Measurements from ENCODE around the gene DCBLD2.

The DCBLD2 gene, protein sequence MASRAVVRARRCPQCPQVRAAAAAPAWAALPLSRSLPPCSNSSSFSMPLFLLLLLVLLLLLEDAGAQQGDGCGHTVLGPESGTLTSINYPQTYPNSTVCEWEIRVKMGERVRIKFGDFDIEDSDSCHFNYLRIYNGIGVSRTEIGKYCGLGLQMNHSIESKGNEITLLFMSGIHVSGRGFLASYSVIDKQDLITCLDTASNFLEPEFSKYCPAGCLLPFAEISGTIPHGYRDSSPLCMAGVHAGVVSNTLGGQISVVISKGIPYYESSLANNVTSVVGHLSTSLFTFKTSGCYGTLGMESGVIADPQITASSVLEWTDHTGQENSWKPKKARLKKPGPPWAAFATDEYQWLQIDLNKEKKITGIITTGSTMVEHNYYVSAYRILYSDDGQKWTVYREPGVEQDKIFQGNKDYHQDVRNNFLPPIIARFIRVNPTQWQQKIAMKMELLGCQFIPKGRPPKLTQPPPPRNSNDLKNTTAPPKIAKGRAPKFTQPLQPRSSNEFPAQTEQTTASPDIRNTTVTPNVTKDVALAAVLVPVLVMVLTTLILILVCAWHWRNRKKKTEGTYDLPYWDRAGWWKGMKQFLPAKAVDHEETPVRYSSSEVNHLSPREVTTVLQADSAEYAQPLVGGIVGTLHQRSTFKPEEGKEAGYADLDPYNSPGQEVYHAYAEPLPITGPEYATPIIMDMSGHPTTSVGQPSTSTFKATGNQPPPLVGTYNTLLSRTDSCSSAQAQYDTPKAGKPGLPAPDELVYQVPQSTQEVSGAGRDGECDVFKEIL

DNA sequence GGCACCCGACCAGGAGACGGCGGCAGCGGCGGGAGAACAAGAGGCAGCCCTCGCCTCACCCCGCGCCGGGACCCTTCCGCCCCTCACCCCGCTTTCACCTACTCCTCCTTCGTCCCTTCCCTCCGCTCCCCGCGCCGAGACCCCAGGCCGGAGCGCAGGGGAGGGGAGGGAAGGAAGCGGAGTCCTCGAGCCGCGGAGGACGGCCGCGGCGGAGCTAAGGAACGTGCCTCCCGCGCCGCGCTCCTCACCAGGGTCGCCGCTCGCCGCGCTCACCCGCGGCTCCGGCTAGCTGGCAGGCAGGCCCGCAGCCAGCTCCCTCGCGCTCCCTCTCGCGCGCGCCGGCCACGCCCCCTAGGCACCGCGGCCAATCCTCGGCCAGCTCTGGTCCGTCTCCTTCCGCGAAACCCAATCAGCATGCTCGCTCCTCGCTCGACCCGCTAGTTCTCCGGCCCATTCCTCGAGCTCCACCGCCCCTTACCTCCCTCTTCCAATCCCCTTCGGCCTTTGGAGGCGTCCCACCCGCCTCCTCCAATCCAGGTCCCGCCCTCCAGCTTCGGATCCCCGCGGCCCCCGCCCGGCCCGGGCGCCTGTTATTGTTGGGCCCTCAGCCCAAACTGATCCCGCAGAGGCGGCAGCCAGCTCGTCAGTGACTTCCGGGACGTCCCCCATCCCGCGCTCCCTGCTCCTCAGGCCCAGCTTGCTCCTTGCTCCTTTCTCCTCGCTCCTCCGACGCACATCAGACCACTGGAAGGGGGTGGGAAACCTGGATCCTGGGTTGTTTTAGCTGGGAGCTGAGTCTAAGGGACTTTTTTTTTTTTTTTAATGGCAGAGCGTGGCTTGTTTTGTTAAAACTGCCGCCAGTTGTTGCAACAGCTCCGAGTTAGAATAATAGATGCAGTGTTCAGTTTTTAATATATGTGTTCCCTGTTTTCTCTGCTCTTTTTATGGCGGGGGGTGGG is at the start of gene DCBLD2:
DCBLD2 (minus strand) TSS at position 304 of the 959 bp plus-strand sequence. CDS start 369 bp downstream, outside the sequence.
- Mint-ChIP-seq H3K9me3 (no peaks in the 10 kb centered on the region), H3K4me1 (ENCODE audit: low read depth) (peaks cover 14% of the 10 kb centered on the region), H3K27me3 (peaks cover 19% of the 10 kb centered on the region), H3K27ac (peak within 1 kb of the TSS; percentile 89), H3K36me3 (ENCODE audit: low read depth) (peaks cover 14% of the 10 kb centered on the region), H3K4me3 (peak within 1 kb of the TSS; percentile 85)
- intact Hi-C loops (cut with micrococcal nuclease) = loop anchor here (1.0 to 5.0 kb wide), 3 partner anchors 309 to 1139 kb away; partner anchors contain the start of genes ARL6, CLDND1 and CPOX

DNA sequence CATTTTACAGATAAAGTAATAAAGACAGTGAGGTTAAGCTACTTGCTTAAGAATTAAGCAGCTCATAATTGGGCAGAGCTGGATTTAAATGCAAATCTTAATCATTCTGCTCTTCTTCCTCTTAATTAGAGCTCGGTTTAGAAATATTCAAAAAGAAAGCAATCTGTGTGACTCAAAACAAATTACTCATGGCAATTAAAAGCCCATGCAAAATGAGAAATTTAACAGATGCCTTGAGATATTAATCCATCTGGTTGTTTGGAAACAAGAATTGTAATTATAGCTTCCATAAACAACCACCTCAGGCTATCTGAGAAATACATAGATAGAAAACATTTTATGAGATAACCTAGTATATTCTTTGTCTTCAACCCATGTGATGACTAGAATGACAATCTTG is 44.2 kb upstream of the DCBLD2 start:
- Mint-ChIP-seq H3K36me3 (ENCODE audit: low read depth) (no peaks in the 10 kb centered on the region), H3K27ac (no peak overlapping the region), H3K27me3 (no peaks in the 10 kb centered on the region), H3K4me3 (no peak overlapping the region), H3K4me1 (ENCODE audit: low read depth) (no peaks in the 10 kb centered on the region), H3K9me3 (no peaks in the 10 kb centered on the region)
- intact Hi-C loops (cut with micrococcal nuclease) = no loop called here

DNA sequence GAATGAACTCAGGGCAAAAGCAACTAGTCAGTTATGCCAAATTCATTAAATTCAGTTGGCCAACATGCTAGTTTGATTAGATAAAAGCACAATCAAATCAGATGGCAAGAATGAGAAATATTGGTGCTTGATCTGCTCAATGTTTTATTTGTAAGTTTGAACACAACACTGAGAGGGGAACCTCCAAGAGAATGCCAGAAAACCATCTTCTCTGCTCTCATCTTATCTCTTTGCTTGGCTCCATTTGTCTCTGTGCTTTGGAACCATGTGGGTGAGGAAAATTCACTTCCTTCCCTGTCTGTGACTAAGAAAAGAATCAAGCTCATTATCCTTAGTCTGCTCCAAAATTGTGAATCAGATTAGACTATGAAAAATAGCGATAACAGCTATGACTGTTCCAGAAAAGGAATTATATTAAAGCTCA is 43.6 kb upstream of the DCBLD2 start:
- Mint-ChIP-seq H3K9me3 (no peaks in the 10 kb centered on the region), H3K27ac (no peak overlapping the region), H3K4me3 (no peak overlapping the region), H3K27me3 (no peaks in the 10 kb centered on the region), H3K36me3 (ENCODE audit: low read depth) (no peaks in the 10 kb centered on the region), H3K4me1 (ENCODE audit: low read depth) (no peaks in the 10 kb centered on the region)
- intact Hi-C loops (cut with micrococcal nuclease) = no loop called here

DNA sequence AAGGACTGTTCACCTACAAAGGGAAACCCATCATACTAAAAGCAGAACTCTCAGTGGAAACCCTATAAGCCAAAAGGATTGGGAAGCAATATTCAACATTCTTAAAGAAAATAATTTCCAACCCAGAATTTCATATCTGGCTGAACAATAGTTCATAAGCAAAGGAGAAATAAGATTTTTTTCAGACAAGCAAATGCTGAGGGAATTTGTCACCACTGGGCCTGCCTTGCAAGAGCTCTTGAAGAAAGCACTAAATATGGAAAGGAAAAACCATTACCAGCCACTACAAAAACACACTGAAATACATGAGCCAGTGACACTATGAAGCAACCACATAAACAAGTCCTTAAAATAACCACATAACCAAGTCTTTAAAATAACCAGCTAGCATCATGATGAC is 28.9 kb upstream of the DCBLD2 start:
- Mint-ChIP-seq H3K4me3 (no peak overlapping the region), H3K9me3 (peaks cover 20% of the 10 kb centered on the region), H3K27me3 (no peaks in the 10 kb centered on the region), H3K27ac (no peak overlapping the region), H3K36me3 (ENCODE audit: low read depth) (no peaks in the 10 kb centered on the region), H3K4me1 (ENCODE audit: low read depth) (no peaks in the 10 kb centered on the region)
- intact Hi-C loops (cut with micrococcal nuclease) = no loop called here

DNA sequence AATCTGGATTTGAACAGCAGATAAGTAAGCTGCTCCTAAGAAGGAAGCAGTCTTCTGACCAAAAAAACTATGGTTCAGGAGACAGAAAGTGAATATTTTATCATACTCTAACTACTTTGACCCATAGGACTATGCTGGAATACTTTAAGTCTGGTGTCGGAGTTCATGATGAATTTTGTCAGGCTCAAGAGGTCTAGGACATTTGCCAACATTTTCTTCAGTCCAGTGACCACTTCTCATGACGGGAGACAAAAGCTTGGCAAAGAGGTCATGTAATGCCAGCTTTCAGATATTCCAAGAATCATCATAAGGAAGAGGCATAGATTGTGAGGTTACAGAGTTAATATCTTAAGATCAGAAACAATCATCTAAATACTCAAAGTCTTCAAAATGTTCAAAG is 20.5 kb upstream of the DCBLD2 start:
- Mint-ChIP-seq H3K4me1 (ENCODE audit: low read depth) (no peaks in the 10 kb centered on the region), H3K4me3 (no peak overlapping the region), H3K9me3 (no peaks in the 10 kb centered on the region), H3K27me3 (peaks cover 5% of the 10 kb centered on the region), H3K36me3 (ENCODE audit: low read depth) (no peaks in the 10 kb centered on the region), H3K27ac (no peak overlapping the region)
- intact Hi-C loops (cut with micrococcal nuclease) = no loop called here

DNA sequence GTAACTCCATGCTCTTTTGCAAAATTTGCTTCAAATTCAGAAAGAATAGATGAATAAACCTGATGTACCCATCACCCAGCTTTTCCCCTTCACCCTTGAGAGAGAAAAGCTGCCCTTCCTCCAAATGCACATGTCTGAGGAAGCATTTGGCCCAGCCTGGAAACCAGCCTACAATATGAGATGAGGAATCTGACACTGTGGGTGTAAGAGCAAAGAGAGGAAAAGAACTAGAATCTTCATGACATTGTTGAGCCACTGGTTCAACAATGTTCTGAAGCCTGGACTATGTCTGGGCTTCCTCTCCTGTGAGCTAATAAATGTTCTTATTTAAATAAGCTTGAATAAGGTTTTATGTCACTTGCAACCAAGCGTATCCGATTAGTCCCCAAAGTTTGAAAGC is 18.7 kb upstream of the DCBLD2 start:
- intact Hi-C loops (cut with micrococcal nuclease) = no loop called here
- peaks cover 7% of the 10 kb centered on the region for H3K27me3 Mint-ChIP-seq
- no peak overlapping the region for H3K27ac Mint-ChIP-seq
- no peaks in the 10 kb centered on the region for H3K4me1 Mint-ChIP-seq (ENCODE audit: low read depth)
- no peaks in the 10 kb centered on the region for H3K9me3 Mint-ChIP-seq
- no peaks in the 10 kb centered on the region for H3K36me3 Mint-ChIP-seq (ENCODE audit: low read depth)
- no peak overlapping the region for H3K4me3 Mint-ChIP-seq

DNA sequence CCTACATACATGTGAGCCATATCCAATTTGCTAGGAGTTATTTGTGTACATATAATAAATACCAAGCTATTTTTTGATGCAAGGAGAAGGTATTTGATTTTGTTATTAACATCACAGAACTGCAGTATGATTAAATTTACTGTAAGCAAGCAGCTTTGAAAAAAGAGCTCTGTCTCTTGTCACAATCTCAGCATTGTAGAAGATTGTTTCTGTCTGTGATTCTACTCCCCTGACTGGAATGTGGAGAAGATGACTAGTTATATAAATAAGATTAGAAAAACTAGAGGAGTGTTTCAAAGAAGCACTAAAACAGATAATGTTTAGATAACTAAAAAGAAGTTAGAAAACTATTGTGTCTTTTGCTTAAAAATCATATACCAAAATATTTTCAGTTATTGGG is 17.1 kb upstream of the DCBLD2 start:
- Mint-ChIP-seq H3K9me3 (no peaks in the 10 kb centered on the region), H3K4me3 (no peak overlapping the region), H3K4me1 (ENCODE audit: low read depth) (no peaks in the 10 kb centered on the region), H3K27ac (no peak overlapping the region), H3K36me3 (ENCODE audit: low read depth) (no peaks in the 10 kb centered on the region), H3K27me3 (peaks cover 9% of the 10 kb centered on the region)
- intact Hi-C loops (cut with micrococcal nuclease) = no loop called here

DNA sequence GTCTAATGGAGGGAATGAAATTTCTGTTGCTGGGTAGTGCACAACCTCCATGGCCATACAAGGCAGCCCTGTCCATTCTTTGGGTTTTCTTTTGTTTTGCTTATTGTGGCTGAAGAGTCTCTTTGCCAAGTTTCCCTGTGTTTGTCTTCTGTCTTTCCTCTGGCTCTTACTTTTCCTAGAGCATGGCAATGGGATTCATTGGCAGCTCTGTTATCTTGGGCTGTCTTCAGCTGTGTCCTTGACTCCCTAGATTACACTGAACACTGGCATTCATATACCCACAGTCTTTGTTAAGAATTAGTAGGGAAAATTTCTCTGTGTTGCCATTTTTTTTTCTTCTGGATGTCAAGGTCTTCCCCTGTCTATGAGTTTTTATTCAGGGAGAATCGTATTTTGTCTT is 16.1 kb upstream of the DCBLD2 start:
- Mint-ChIP-seq H3K36me3 (ENCODE audit: low read depth) (no peaks in the 10 kb centered on the region), H3K9me3 (no peaks in the 10 kb centered on the region), H3K4me1 (ENCODE audit: low read depth) (no peaks in the 10 kb centered on the region), H3K27me3 (peaks cover 9% of the 10 kb centered on the region), H3K4me3 (no peak overlapping the region), H3K27ac (no peak overlapping the region)
- intact Hi-C loops (cut with micrococcal nuclease) = no loop called here

DNA sequence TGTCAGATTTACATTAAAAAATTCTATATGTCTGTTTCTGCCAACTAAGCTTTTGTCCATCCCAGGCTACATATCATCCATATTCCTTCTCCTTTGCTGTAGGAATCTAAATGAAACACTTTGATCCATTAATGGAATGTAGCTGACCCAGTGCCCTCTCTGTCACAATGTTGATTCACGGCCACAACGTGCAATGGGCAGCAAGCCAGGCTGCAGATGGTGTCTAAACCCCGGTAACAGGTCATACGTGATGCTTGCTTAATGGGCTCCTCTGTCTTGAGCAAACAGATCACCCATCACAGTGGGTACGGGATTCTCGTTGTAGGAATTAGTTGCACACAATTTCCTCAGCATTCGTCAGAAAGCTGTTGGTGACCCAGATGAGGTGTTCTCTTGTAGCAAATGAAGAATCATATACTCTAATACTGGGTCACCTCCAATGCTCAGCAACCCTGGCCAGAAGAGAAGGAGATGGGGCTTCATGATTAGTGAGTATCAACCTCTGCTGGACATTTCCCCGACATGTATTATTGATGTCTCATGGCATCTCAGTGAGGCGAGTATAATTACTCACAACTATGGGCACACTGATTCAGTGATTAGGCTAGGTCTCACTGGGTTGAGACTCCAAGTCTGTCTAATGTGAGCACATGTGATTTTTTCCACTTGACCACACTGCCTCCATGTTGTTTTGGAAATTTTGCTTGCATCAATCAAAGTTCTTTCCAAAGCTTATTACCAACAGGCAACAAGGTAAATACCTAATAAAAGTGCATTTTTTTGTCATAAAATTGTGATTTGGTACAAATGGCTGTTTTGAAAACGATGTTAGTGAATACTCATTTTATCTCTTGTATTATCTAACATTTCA is 12.9 kb upstream of the DCBLD2 start:
- Mint-ChIP-seq H3K36me3 (ENCODE audit: low read depth) (no peaks in the 10 kb centered on the region), H3K4me3 (no peak overlapping the region), H3K9me3 (no peaks in the 10 kb centered on the region), H3K27me3 (peaks cover 14% of the 10 kb centered on the region), H3K27ac (no peak overlapping the region), H3K4me1 (ENCODE audit: low read depth) (no peaks in the 10 kb centered on the region)
- intact Hi-C loops (cut with micrococcal nuclease) = no loop called here

DNA sequence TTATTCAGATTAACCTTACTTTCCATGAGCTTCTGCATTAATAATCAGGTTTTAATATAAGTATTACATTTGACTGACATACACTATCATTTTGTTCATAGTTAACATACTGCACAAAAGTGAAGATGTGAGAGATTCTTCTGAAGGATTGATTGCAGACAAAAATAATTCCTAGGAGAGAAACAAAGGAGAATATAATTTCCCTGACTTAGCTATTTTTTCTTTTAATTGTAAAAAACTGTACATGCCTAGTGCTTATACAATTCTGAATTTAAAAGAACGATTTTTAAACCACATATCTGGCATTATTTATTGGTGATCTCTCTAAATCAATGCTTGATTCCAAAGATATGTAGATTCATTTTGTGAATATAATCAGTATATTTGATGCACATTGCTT is 11.0 kb upstream of the DCBLD2 start:
- no peak overlapping the region for H3K4me3 Mint-ChIP-seq

DNA sequence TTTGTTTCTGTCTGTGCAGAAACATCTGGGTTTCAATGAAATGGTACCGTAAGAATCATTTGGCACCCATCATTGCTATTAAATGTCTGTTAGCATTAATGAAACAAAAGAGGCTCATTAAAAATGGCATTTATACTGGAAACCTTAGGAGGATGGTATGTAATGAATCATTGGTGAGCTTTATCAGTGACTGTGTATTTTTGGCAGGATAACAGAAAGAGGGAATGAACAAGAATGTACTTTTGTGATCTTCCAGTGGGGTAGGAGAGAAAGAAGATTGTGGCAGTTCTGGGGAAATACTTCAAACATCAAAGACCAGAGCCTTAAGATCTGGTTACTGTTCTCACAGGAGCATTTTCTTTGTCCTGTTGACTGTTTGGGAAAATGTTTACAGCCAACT is 4.7 kb upstream of the DCBLD2 start:
- H3K36me3 Mint-ChIP-seq (ENCODE audit: low read depth) = peaks cover 8% of the 10 kb centered on the region
- H3K4me1 Mint-ChIP-seq (ENCODE audit: low read depth) = peaks cover 7% of the 10 kb centered on the region
- intact Hi-C loops (cut with micrococcal nuclease) = no loop called here
- H3K9me3 Mint-ChIP-seq = no peaks in the 10 kb centered on the region
- H3K27ac Mint-ChIP-seq = no peak overlapping the region
- H3K27me3 Mint-ChIP-seq = peaks cover 15% of the 10 kb centered on the region
- H3K4me3 Mint-ChIP-seq = no peak overlapping the region

More for the DNA sequence above, 11.0 kb upstream of the DCBLD2 start:
- no peaks in the 10 kb centered on the region for H3K4me1 Mint-ChIP-seq (ENCODE audit: low read depth)
- intact Hi-C loops (cut with micrococcal nuclease) = no loop called here
- H3K9me3 Mint-ChIP-seq = no peaks in the 10 kb centered on the region
- peaks cover 11% of the 10 kb centered on the region for H3K27me3 Mint-ChIP-seq
- no peak overlapping the region for H3K27ac Mint-ChIP-seq
- no peaks in the 10 kb centered on the region for H3K36me3 Mint-ChIP-seq (ENCODE audit: low read depth)

DNA sequence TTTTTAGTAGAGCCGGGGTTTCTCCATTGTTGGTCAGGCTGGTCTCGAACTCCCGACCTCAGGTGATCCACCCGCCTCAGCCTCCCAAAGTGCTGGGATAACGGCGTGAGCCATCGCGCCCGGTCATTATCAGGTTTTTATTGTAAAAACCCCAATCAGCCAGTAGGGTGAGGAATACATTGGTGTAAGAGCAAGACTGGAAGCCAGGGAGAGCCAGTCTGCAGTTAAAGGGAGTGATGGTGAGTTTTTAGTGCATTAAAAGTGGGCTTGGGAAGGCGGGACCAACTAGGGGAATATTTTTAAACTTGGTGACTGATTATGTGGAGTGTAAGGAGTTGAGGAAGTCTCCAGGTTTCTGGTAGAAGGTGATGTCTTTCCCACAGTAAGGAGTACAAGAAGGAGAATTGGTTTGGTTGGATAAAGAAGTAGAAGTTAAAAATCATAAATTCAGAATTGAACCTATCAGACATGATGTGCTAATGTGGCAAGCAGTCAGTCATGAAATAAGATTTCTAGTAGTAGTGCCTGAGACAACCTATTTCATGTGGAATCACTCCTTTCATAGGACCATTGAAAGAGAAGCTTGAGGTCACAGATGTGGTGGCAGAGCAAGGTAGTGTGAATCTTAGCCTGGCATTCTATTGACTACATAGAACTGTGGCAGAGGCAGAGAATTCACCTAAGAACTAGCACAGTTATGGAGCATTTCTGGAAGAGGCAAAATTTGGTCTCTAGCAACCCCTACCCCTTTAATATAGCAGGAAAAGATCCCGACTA is 2.4 kb upstream of the DCBLD2 start:
- no peak overlapping the region for H3K4me3 Mint-ChIP-seq
- H3K27ac Mint-ChIP-seq = no peak overlapping the region
- H3K27me3 Mint-ChIP-seq = peaks cover 20% of the 10 kb centered on the region
- H3K4me1 Mint-ChIP-seq (ENCODE audit: low read depth) = peaks cover 14% of the 10 kb centered on the region
- H3K9me3 Mint-ChIP-seq = no peaks in the 10 kb centered on the region
- intact Hi-C loops (cut with micrococcal nuclease) = loop anchor here (5.0 kb wide), 2 partner anchors 312 to 1142 kb away; partner anchors contain the start of genes ARL6 and CPOX
- H3K36me3 Mint-ChIP-seq (ENCODE audit: low read depth) = peaks cover 14% of the 10 kb centered on the region

Data from dendritic cell treated with granulocyte-macrophage colony-stimulating factor and Interleukin-4, amounts not matched to agents 40 ng/mL and 50 ng/mL, for 4 days (primary cell).